Ureter (tissue), 1 donor: ENCODE results near the gene CBLN1. TPM values are rescaled to one million over a fixed set of nuclear protein-coding genes. Genes with fewer than 3 reads are reported as not detected.

Experiments
- total RNA-seq: library from RNA; stranded (reverse); gene quantifications from one replicate; pipeline ENCODE4 v1.2.4, GENCODE V29; 2023
- donor health status: DM: yes; HTN: yes; CAD: no.

CBLN1 gene
- total RNA-seq, 1 donor from 2014 or later = 0.26 TPM

Other genes starting within 250 kb of the CBLN1 start
- gene C16orf78, start 92.0 kb upstream of the CBLN1 start, total RNA-seq = not detected